ENCODE measurements around the gene PTPRN2. TPM values are rescaled to one million over a fixed set of nuclear protein-coding genes. Genes with fewer than 3 reads are reported as not detected.

The PTPRN2 gene
- total and polyA plus RNA-seq, 9 of the 15 experiments (the other 6 are each of a cell fraction or from before 2014, with no cell fraction given) = not detected

- no peak overlapping the region for H3K27ac ChIP-seq (ENCODE audit: extremely low read depth, low read depth, low read length)
- TF ChIP-seq ELF1 (tag; IDR thresholded peaks at IDR 0.05) = no peak
- TF ChIP-seq ZNF347 (CRISPR knock-in tag; IDR thresholded peaks at IDR 0.05; ENCODE audit: low read depth) = no peak
- TF ChIP-seq GATAD2A (IDR thresholded peaks at IDR 0.05) = no peak
- no peak for TF ChIP-seq MBD2 (IDR thresholded peaks at IDR 0.05; ENCODE audit: borderline replicate concordance, low read depth)
- no peak for TF ChIP-seq BRD9 (IDR thresholded peaks at IDR 0.05; ENCODE audit: low read depth, partially characterized antibody)
- no peak for TF ChIP-seq ZNF3 (CRISPR knock-in tag; IDR thresholded peaks at IDR 0.05)
- TF ChIP-seq JUND (IDR thresholded peaks at IDR 0.05; ENCODE audit: borderline replicate concordance, low read depth, low read length) = no peak
- TF ChIP-seq JUND (tag; IDR thresholded peaks at IDR 0.05; ENCODE audit: borderline replicate concordance, low read depth, low read length) = no peak
- no peak for TF ChIP-seq NR3C1 (CRISPR knock-in tag; IDR thresholded peaks at IDR 0.05)
- no peak for TF ChIP-seq SNIP1 (IDR thresholded peaks at IDR 0.05; ENCODE audit: low read depth)
- TF ChIP-seq MAZ (CRISPR knock-in tag; conservative IDR thresholded peaks at IDR 0.05 in 1 of 2, IDR thresholded peaks at IDR 0.05 in 1 of 2) = no peak
- no peak overlapping the region for H3K4me3 ChIP-seq
- no TSS peak for BruUV-seq (replicated peaks)
- H3K9me1 ChIP-seq (ENCODE audit: control insufficient read depth, insufficient read depth, low read length) = no peaks in the 10 kb centered on the region
- ChIA-PET CTCF (ENCODE audit: low intra/inter-chr PET ratio) (no interaction called here), POLR2A (no interaction called here)
- peaks cover 84 to 92% of the 10 kb centered on the region in 2 experiments for H3K27me3 ChIP-seq (ENCODE audit: control insufficient read depth in 2 of 2, insufficient read depth in 2 of 2, low read length in 2 of 2)
- no peak overlapping the region for H3K4me2 ChIP-seq (ENCODE audit: insufficient read depth, low read length)
- peaks cover 0 to 3% of the 10 kb centered on the region in 2 experiments; a peak in 1 of 5 replicates for H3K4me1 ChIP-seq (replicated peaks in 1 of 2; ENCODE audit: control insufficient read depth in 2 of 2, insufficient read depth in 2 of 2, low read length in 2 of 2)
- in situ Hi-C loops (cut with MboI) = no loop called here
- ATAC-seq = no peak
- no peak overlapping the region for H2AFZ ChIP-seq (ENCODE audit: low read depth, low read length)
- DNase-seq (ENCODE audit: extremely low read depth in 1 of 4, low spot score in 3 of 4) = no peak
- intact Hi-C loops (cut with micrococcal nuclease) = no loop called here
- H3K9ac ChIP-seq (ENCODE audit: insufficient read depth in 1 of 2, low read depth in 2 of 2, low read length in 2 of 2) = no peak overlapping the region
- H3K36me3 ChIP-seq (ENCODE audit: control insufficient read depth, insufficient read depth, low read length) = no peaks in the 10 kb centered on the region
- whole genome bisulfite sequencing (ENCODE audit: insufficient coverage, low coverage, missing lambda C conversion rate) = 0% methylated on average over 6 of the region's 6 CpGs
- H3K9me3 ChIP-seq (replicated peaks; ENCODE audit: control insufficient read depth, insufficient read depth, low read depth, low read length) = no peaks in the 10 kb centered on the region
- H4K20me1 ChIP-seq (replicated peaks; ENCODE audit: control insufficient read depth, insufficient read depth, low read length) = peaks cover 15% of the 10 kb centered on the region
- FAIRE-seq = no peak
- no peaks in the 10 kb centered on the region for H3K79me2 ChIP-seq (ENCODE audit: control insufficient read depth, insufficient read depth, low read length)
Observed at GRCh38 chr7:158475679-158476052, 112.0 kb downstream of the PTPRN2 start.
